ENCODE results near the gene HELB. TPM values are rescaled to one million over a fixed set of nuclear protein-coding genes. Genes with fewer than 3 reads are reported as not detected.
A peak's percentile ranks its signal among the peaks of the same experiment; 100 is the strongest.

HELB gene
- total RNA-seq, 5 donors from 2014 or later (not counting 1 experiment from before 2014, with no cell fraction given) = 38.6 to 66.4 (median 45.7) TPM

DNA sequence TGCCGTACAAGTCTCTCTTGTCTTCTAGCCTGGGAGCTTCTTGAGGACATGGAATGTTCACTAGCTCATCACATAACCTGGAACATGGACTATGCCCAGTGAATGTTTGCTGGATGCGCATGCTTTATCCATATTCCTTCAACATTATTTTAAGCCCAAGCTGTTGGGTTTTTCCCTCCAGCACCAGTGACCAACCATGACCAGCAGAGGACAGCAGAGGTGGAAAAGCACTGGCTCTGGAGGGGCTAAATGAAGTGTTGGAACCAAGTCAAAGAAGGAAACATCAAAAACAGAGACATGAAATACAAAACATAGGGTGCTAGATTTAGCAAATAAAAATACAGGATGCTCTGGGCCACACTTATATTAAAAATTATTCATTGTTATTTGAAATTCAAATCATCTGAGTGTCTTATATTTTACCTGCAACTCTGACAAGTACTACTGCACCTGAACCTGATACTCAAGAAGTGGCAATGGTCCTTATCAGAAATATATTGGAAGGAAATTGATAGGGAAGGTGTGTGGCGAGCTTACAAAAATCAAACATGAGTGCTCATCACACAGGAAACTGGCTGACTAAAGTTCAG is 23.1 kb upstream of the HELB start:
- peaks cover 6% of the 10 kb centered on the region for H3K36me3 Mint-ChIP-seq
- no peaks in the 10 kb centered on the region for H3K27me3 Mint-ChIP-seq
- ChIA-PET CTCF (interaction anchor here (0.5 to 2.4 kb wide), 20 partner anchors 9 to 418 kb away, joined by 3 to 17 read pairs (median 4); partner anchors contain the start of genes HELB (in 1 of the 2) and TMBIM4 (in 1 of the 2)), POLR2A (interaction anchor here (0.6 to 0.8 kb wide), 3 partner anchors 9 to 46 kb away, joined by 3 read pairs; no protein-coding TSS in a partner anchor)
- peak; percentile 67 to 83 (median 82) for ATAC-seq (replicated peaks in 1 of 4)
- WGBS (ENCODE audit: insufficient coverage) = 50% methylated on average over 1 of the region's 3 CpGs
- H3K4me3 ChIP-seq (ENCODE audit: control insufficient read depth in 1 of 2, extremely low read depth in 1 of 2, low read length in 1 of 2) = no peak overlapping the region
- no peaks in the 10 kb centered on the region for H3K36me3 ChIP-seq (ENCODE audit: control insufficient read depth in 2 of 2, extremely low read depth in 1 of 2, insufficient read depth in 1 of 2, low read length in 1 of 2)
- no peaks in the 10 kb centered on the region for H3K9me3 ChIP-seq
- H3K27ac Mint-ChIP-seq = no peak overlapping the region
- DNase-seq = peak in 30 of 35 experiments; percentile 19 to 69 (median 38)
- peaks cover 0 to 10% (median 2%) of the 10 kb centered on the region in 3 donors for H3K9me3 Mint-ChIP-seq
- H3K4me1 Mint-ChIP-seq = peaks cover 42 to 56% (median 55%) of the 10 kb centered on the region in 3 donors
- peak overlapping the region in 1 of 3 donors; percentile 17 for H3K4me3 Mint-ChIP-seq
- no peaks in the 10 kb centered on the region for H3K27me3 ChIP-seq (replicated peaks in 1 of 2; ENCODE audit: control insufficient read depth in 2 of 2, extremely low read depth in 1 of 2, insufficient read depth in 2 of 2, low read length in 1 of 2)
- peaks cover 10 to 20% of the 10 kb centered on the region in 2 experiments for H3K4me1 ChIP-seq (ENCODE audit: control insufficient read depth in 1 of 2, extremely low read depth in 1 of 2, insufficient read depth in 2 of 2, low read length in 2 of 2)
- no peak overlapping the region for H3K27ac ChIP-seq (ENCODE audit: low read length)

DNA sequence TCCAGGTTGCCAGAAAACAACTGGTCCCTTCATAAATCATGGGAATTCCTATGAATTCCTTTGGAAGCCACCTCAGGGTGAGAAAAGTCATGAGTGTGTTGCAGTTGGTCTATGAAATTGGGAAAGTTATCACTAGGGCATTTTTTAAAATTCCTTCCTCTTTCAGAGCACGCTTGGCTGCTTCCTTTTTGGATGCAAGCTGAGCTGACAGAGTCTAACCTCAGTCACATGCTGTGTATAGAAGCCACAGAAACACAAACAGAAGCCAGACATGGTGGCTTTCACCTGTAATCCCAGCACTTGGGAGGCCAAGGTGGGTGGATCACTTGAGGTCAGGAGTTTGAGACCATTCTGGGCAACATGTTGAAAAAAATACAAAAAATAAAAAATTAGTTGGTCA is 21.7 kb upstream of the HELB start:
- WGBS (ENCODE audit: insufficient coverage) = 100% methylated on average over 1 of the region's 1 CpG
- Histone ChIP-seq H3K4me1 (ENCODE audit: control insufficient read depth in 1 of 2, extremely low read depth in 1 of 2, insufficient read depth in 2 of 2, low read length in 2 of 2) (peaks cover 10 to 24% of the 10 kb centered on the region in 2 experiments), H3K36me3 (ENCODE audit: control insufficient read depth in 2 of 2, extremely low read depth in 1 of 2, insufficient read depth in 1 of 2, low read length in 1 of 2) (no peaks in the 10 kb centered on the region), H3K27me3 (replicated peaks in 1 of 2; ENCODE audit: control insufficient read depth in 2 of 2, extremely low read depth in 1 of 2, insufficient read depth in 2 of 2, low read length in 1 of 2) (no peaks in the 10 kb centered on the region), H3K27ac (ENCODE audit: low read length) (no peak overlapping the region), H3K9me3 (no peaks in the 10 kb centered on the region), H3K4me3 (ENCODE audit: control insufficient read depth in 1 of 2, extremely low read depth in 1 of 2, low read length in 1 of 2) (no peak overlapping the region)
- H3K9me3 Mint-ChIP-seq = peaks cover 0 to 10% (median 2%) of the 10 kb centered on the region in 3 donors
- H3K27ac Mint-ChIP-seq = no peak overlapping the region
- ChIA-PET POLR2A (interaction anchor here (0.6 kb wide), 2 partner anchors 22 to 110 kb away, joined by 3 to 5 read pairs; partner anchors contain the start of genes HELB (in 1 of the 2) and TMBIM4 (in 1 of the 2)), CTCF (interaction anchor here (0.6 to 1.5 kb wide), 3 partner anchors 10 to 23 kb away, joined by 3 to 5 read pairs (median 5); partner anchors contain the start of gene HELB (in 1 of the 2))
- no peaks in the 10 kb centered on the region for H3K27me3 Mint-ChIP-seq
- peaks cover 6% of the 10 kb centered on the region for H3K36me3 Mint-ChIP-seq
- H3K4me3 Mint-ChIP-seq = no peak overlapping the region
- DNase-seq (no peak), ATAC-seq (replicated peaks in 1 of 4) (no peak)
- peaks cover 50 to 66% (median 63%) of the 10 kb centered on the region in 3 donors for H3K4me1 Mint-ChIP-seq

DNA sequence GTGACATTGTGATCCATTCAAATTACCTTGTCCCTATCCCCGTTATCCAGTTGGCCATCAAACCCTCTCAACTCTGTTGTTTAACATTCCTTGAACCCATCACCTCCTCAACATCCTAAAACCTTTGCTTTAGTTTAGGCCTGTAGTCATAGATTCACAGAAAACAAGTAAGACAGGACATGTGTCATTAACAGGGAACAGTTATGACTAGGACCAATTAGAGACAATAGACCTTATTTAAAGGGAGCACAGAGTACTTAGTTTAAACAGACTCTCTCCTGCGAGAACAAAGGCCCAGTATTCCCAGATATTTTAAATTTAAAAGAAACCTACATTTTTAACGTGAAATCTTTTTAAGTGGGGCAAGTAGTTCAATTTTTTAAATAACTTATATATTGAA is 20.0 kb upstream of the HELB start:
- Histone ChIP-seq H3K9me3 (no peaks in the 10 kb centered on the region), H3K27me3 (replicated peaks in 1 of 2; ENCODE audit: control insufficient read depth in 2 of 2, extremely low read depth in 1 of 2, insufficient read depth in 2 of 2, low read length in 1 of 2) (no peaks in the 10 kb centered on the region), H3K36me3 (ENCODE audit: control insufficient read depth in 2 of 2, extremely low read depth in 1 of 2, insufficient read depth in 1 of 2, low read length in 1 of 2) (no peaks in the 10 kb centered on the region), H3K4me1 (ENCODE audit: control insufficient read depth in 1 of 2, extremely low read depth in 1 of 2, insufficient read depth in 2 of 2, low read length in 2 of 2) (peaks cover 23 to 41% of the 10 kb centered on the region in 2 experiments), H3K27ac (ENCODE audit: low read length) (no peak overlapping the region), H3K4me3 (ENCODE audit: control insufficient read depth in 1 of 2, extremely low read depth in 1 of 2, low read length in 1 of 2) (no peak overlapping the region)
- CTCF ChIA-PET = interaction anchor here (0.6 to 1.3 kb wide), 4 partner anchors 12 to 1738 kb away, joined by 3 to 4 read pairs (median 3); no protein-coding TSS in a partner anchor
- no peak overlapping the region for H3K4me3 Mint-ChIP-seq
- DNase-seq (no peak), ATAC-seq (replicated peaks in 1 of 4) (no peak)
- no peak overlapping the region for H3K27ac Mint-ChIP-seq
- peaks cover 0 to 10% (median 2%) of the 10 kb centered on the region in 3 donors for H3K9me3 Mint-ChIP-seq
- no peaks in the 10 kb centered on the region for H3K27me3 Mint-ChIP-seq
- POLR2A ChIA-PET = no interaction called here
- H3K36me3 Mint-ChIP-seq = peaks cover 6% of the 10 kb centered on the region
- peaks cover 61 to 76% (median 68%) of the 10 kb centered on the region in 3 donors for H3K4me1 Mint-ChIP-seq
- no CpG with 5 or more reads among the region's 3 CpGs for WGBS (ENCODE audit: insufficient coverage)

DNA sequence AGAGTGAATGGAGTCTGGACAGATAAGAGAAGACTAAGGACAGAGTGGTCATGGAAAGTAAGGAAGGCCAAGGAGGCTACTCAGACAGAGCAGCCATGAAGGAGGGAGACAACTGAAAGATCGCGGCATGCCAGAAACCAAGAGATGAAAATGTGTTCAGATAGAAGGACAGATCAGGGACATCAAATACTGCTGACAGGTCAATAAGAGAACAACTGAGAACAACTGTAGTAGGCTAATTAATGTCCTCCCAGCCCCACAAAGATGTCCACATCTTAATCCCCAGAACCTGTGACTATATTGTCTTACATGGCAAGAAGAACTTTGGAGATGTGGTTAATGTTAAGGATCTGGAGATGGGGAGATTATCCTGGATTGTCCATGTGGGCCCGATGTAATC is 15.0 kb upstream of the HELB start:
- Histone ChIP-seq H3K27ac (ENCODE audit: low read length) (peak overlapping the region; percentile 12), H3K4me3 (ENCODE audit: control insufficient read depth in 1 of 2, extremely low read depth in 1 of 2, low read length in 1 of 2) (no peak overlapping the region), H3K27me3 (replicated peaks in 1 of 2; ENCODE audit: control insufficient read depth in 2 of 2, extremely low read depth in 1 of 2, insufficient read depth in 2 of 2, low read length in 1 of 2) (no peaks in the 10 kb centered on the region), H3K9me3 (no peaks in the 10 kb centered on the region), H3K4me1 (ENCODE audit: control insufficient read depth in 1 of 2, extremely low read depth in 1 of 2, insufficient read depth in 2 of 2, low read length in 2 of 2) (peaks cover 55 to 70% of the 10 kb centered on the region in 2 experiments), H3K36me3 (ENCODE audit: control insufficient read depth in 2 of 2, extremely low read depth in 1 of 2, insufficient read depth in 1 of 2, low read length in 1 of 2) (no peaks in the 10 kb centered on the region)
- WGBS (ENCODE audit: insufficient coverage) = 96% methylated on average over 3 of the region's 3 CpGs
- no peaks in the 10 kb centered on the region for H3K36me3 Mint-ChIP-seq
- POLR2A ChIA-PET = no interaction called here
- peak overlapping the region; percentile 85 to 92 for H3K27ac Mint-ChIP-seq
- ATAC-seq (replicated peaks in 1 of 4) (no peak), DNase-seq (no peak)
- peak overlapping the region; percentile 5 to 71 (median 41) for H3K4me3 Mint-ChIP-seq
- H3K4me1 Mint-ChIP-seq = peaks cover 86 to 92% (median 90%) of the 10 kb centered on the region in 3 donors
- CTCF ChIA-PET = no interaction called here
- no peaks in the 10 kb centered on the region for H3K27me3 Mint-ChIP-seq
- peaks cover 0 to 3% (median 0%) of the 10 kb centered on the region in 3 donors for H3K9me3 Mint-ChIP-seq

DNA sequence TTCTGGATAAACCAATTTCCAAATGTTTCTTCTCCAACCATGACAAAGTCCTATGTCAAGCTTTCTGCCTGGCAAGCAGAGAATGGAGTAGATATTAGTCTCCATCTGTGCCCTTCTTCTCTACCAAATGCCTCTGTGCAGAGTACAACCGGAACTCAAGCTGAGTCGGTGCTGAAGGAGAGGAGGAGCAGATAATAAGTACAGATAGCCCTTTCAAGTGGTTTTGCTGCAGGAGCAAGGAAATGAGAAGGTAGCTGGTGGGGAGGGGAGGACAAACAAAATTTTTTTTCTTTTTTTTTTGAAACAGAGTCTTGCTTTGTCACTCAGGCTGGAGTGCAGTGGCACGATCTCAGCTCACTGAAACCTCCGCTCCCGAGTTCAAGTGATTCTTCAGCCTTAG is 14.2 kb upstream of the HELB start:
- peaks cover 0 to 3% (median 0%) of the 10 kb centered on the region in 3 donors for H3K9me3 Mint-ChIP-seq
- H3K27me3 Mint-ChIP-seq = no peaks in the 10 kb centered on the region
- ChIA-PET POLR2A (interaction anchor here (0.6 to 1.1 kb wide), 7 partner anchors 14 to 1119 kb away, joined by 3 to 18 read pairs (median 4); partner anchors contain the start of genes HELB (in 1 of the 2) and LEMD3 (in 1 of the 2)), CTCF (interaction anchor here (0.5 to 1.2 kb wide), 8 partner anchors 9 to 1491 kb away, joined by 3 to 14 read pairs (median 6); partner anchors contain the start of gene HELB (in 1 of the 2))
- H3K9me3 ChIP-seq = no peaks in the 10 kb centered on the region
- peak overlapping the region; percentile 85 to 92 for H3K27ac Mint-ChIP-seq
- H3K36me3 ChIP-seq (ENCODE audit: control insufficient read depth in 2 of 2, extremely low read depth in 1 of 2, insufficient read depth in 1 of 2, low read length in 1 of 2) = no peaks in the 10 kb centered on the region
- H3K27me3 ChIP-seq (replicated peaks in 1 of 2; ENCODE audit: control insufficient read depth in 2 of 2, extremely low read depth in 1 of 2, insufficient read depth in 2 of 2, low read length in 1 of 2) = no peaks in the 10 kb centered on the region
- peak; percentile 18 to 88 (median 58) for DNase-seq
- peaks cover 91 to 95% (median 93%) of the 10 kb centered on the region in 3 donors for H3K4me1 Mint-ChIP-seq
- H3K4me1 ChIP-seq (ENCODE audit: control insufficient read depth in 1 of 2, extremely low read depth in 1 of 2, insufficient read depth in 2 of 2, low read length in 2 of 2) = peaks cover 55 to 78% of the 10 kb centered on the region in 2 experiments
- peak; percentile 92 to 98 (median 94) for ATAC-seq (replicated peaks in 1 of 4)
- H3K4me3 ChIP-seq (ENCODE audit: control insufficient read depth in 1 of 2, extremely low read depth in 1 of 2, low read length in 1 of 2) = peak overlapping the region; percentile 12 to 23
- no peaks in the 10 kb centered on the region for H3K36me3 Mint-ChIP-seq
- WGBS (ENCODE audit: insufficient coverage) = 0% methylated on average over 2 of the region's 5 CpGs
- H3K4me3 Mint-ChIP-seq = peak overlapping the region; percentile 41 to 71 (median 59)
- H3K27ac ChIP-seq (ENCODE audit: low read length) = peak overlapping the region; percentile 12

DNA sequence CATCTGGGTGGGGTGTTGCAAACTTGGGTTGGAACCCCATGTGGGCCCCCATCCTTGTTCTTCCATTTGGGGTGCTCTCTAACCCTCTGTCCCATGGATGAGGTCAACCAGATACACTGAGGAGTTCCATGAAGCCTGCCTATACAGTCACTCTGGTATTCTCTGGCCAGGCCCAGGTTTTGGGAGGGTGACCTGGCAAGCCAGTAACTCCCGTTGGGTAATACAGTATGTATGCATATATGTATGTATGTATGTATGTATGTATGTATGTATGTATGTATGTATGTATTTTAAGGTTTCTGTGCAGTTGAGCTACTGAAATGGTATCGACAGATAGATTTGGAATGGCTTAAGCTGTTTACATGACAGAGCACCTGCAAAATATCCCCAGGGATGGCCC is 12.8 kb upstream of the HELB start:
- H3K4me3 ChIP-seq (ENCODE audit: control insufficient read depth in 1 of 2, extremely low read depth in 1 of 2, low read length in 1 of 2) = no peak overlapping the region
- no peaks in the 10 kb centered on the region for H3K36me3 ChIP-seq (ENCODE audit: control insufficient read depth in 2 of 2, extremely low read depth in 1 of 2, insufficient read depth in 1 of 2, low read length in 1 of 2)
- peaks cover 81 to 87% (median 85%) of the 10 kb centered on the region in 3 donors for H3K4me1 Mint-ChIP-seq
- H3K27ac Mint-ChIP-seq = peak overlapping the region; percentile 85 to 92
- peaks cover 52 to 73% of the 10 kb centered on the region in 2 experiments for H3K4me1 ChIP-seq (ENCODE audit: control insufficient read depth in 1 of 2, extremely low read depth in 1 of 2, insufficient read depth in 2 of 2, low read length in 2 of 2)
- H3K4me3 Mint-ChIP-seq = peak overlapping the region in 1 of 3 donors; percentile 71
- H3K27ac ChIP-seq (ENCODE audit: low read length) = peak overlapping the region; percentile 45
- DNase-seq (no peak), ATAC-seq (replicated peaks in 1 of 4) (no peak)
- no peaks in the 10 kb centered on the region for H3K36me3 Mint-ChIP-seq
- H3K27me3 ChIP-seq (replicated peaks in 1 of 2; ENCODE audit: control insufficient read depth in 2 of 2, extremely low read depth in 1 of 2, insufficient read depth in 2 of 2, low read length in 1 of 2) = no peaks in the 10 kb centered on the region
- peaks cover 0 to 3% (median 3%) of the 10 kb centered on the region in 3 donors for H3K9me3 Mint-ChIP-seq
- WGBS (ENCODE audit: insufficient coverage) = 100% methylated on average over 1 of the region's 2 CpGs
- H3K9me3 ChIP-seq = no peaks in the 10 kb centered on the region
- CTCF ChIA-PET = interaction anchor here (0.7 to 1.6 kb wide), 2 partner anchors 12 to 119 kb away, joined by 3 read pairs; partner anchors contain the start of gene HELB (in 1 of the 2)
- H3K27me3 Mint-ChIP-seq = no peaks in the 10 kb centered on the region
- POLR2A ChIA-PET = interaction anchor here in 1 of 2 donors (0.6 kb wide), 2 partner anchors 13 to 23 kb away, joined by 3 to 4 read pairs; partner anchors contain the start of gene HELB
